IMR-90 (cell line): ENCODE measurements around the gene BANP. TPM values are rescaled to one million over a fixed set of nuclear protein-coding genes. Genes with fewer than 3 reads are reported as not detected.
"Not testable (repeated sequence)": the region's sequence is repeated elsewhere in the genome, so short reads cannot be mapped to it uniquely, and the experiment has no call there.

ENCODE experiments used
- ATAC-seq: fragments of 200-7000 bp; cut with Tn5 transposase; 2 replicates; pipeline ENCODE4 v1.9.1; 2020; ENCODE audit warnings: low read depth, mild to moderate bottlenecking, moderate library complexity
- BruUV-seq: library from RNA; stranded (reverse); fragments of 400-500 nt; replicated peaks from 2 replicates; lab custom pipeline; 2021; lab: Mats Ljungman, UMichigan
- CTCF ChIA-PET: fragments of 300-600 bp; formaldehyde crosslinking; extraction: SDS; loops from one replicate; lab custom pipeline; 2021; ENCODE audit warnings: antibody characterized with exemption; lab: Yijun Ruan, JAX
- POLR2A ChIA-PET: fragments of 300-600 bp; sonication (Branson Sonifier 250); formaldehyde crosslinking; loops from one replicate; lab custom pipeline; 2022; ENCODE audit warnings: antibody characterized with exemption; ENCODE audit not compliant: unreplicated experiment; lab: Charles Lee
- DNase-seq: peaks from one replicate; pipeline ENCODE4 v3.0.0; 2013
- H2AFZ ChIP-seq: replicated peaks from 2 replicates; pipeline ENCODE3; 2013; ENCODE audit warnings: low read length, mild to moderate bottlenecking; ENCODE audit not compliant: poor library complexity
- H2AK5ac ChIP-seq: 2 replicates; pipeline ENCODE4 v1.6.1; 2013; ENCODE audit warnings: low read depth, low read length, inconsistent platforms
- H2AK9ac ChIP-seq: replicated peaks from 2 replicates; pipeline ENCODE3; 2013; ENCODE audit warnings: mild to moderate bottlenecking, low read depth, low read length, moderate library complexity; ENCODE audit not compliant: poor library complexity
- H2BK120ac ChIP-seq: 2 replicates; pipeline ENCODE4 v1.6.1; 2013; ENCODE audit warnings: low read depth, low read length, inconsistent platforms
- H2BK15ac ChIP-seq: 3 replicates; pipeline ENCODE4 v1.6.1; 2013; ENCODE audit warnings: low read depth, low read length, inconsistent platforms
- H2BK20ac ChIP-seq: 2 replicates; pipeline ENCODE4 v1.6.1; 2013; ENCODE audit warnings: low read depth, mild to moderate bottlenecking, inconsistent platforms, low read length, moderate library complexity
- H2BK5ac ChIP-seq: 2 replicates; pipeline ENCODE4 v1.6.1; 2013; ENCODE audit warnings: mild to moderate bottlenecking, low read depth, low read length, inconsistent platforms; ENCODE audit not compliant: poor library complexity, severe bottlenecking
- H3K14ac ChIP-seq: replicated peaks from 2 replicates; pipeline ENCODE4 v1.6.1; 2013; ENCODE audit warnings: low read depth, low read length, inconsistent platforms
- H3K18ac ChIP-seq: 2 replicates; pipeline ENCODE4 v1.6.1; 2013; ENCODE audit warnings: low read depth, low read length, control low read depth
- H3K23ac ChIP-seq: 2 replicates; pipeline ENCODE4 v1.6.1; 2013; ENCODE audit warnings: low read depth, low read length, inconsistent platforms
- H3K27ac ChIP-seq: 2 replicates; pipeline ENCODE4 v1.5.1; 2013; ENCODE audit warnings: mild to moderate bottlenecking, control low read depth, low read length; ENCODE audit not compliant: insufficient read depth
- H3K27me3 ChIP-seq: 2 replicates; pipeline ENCODE4 v1.6.1; 2013; ENCODE audit warnings: low read length; ENCODE audit not compliant: control insufficient read depth, insufficient read depth
- H3K36me3 ChIP-seq: 2 replicates; pipeline ENCODE4 v1.6.1; 2013; ENCODE audit warnings: low read length, mixed read lengths; ENCODE audit not compliant: control insufficient read depth, insufficient read depth
- H3K4ac ChIP-seq: 2 replicates; pipeline ENCODE4 v1.6.1; 2013; ENCODE audit warnings: low read depth, low read length, inconsistent platforms
- H3K4me1 ChIP-seq: 2 replicates; pipeline ENCODE4 v1.6.1; 2013; ENCODE audit warnings: low read length, mixed read lengths; ENCODE audit not compliant: control insufficient read depth, insufficient read depth
- H3K4me2 ChIP-seq: 2 replicates; pipeline ENCODE4 v1.6.1; 2013; ENCODE audit warnings: low read depth, mild to moderate bottlenecking, control low read depth, low read length, moderate library complexity
- H3K4me3 ChIP-seq: 2 replicates; pipeline ENCODE4 v1.5.1; 2013; ENCODE audit warnings: low read depth, mild to moderate bottlenecking, control low read depth, low read length, moderate library complexity; ENCODE audit not compliant: insufficient read depth
- H3K56ac ChIP-seq: 2 replicates; pipeline ENCODE4 v1.6.1; 2013; ENCODE audit warnings: low read length, inconsistent platforms; ENCODE audit not compliant: insufficient read depth; ENCODE audit errors: extremely low read depth
- H3K79me1 ChIP-seq, 2 experiments: 2 replicates each; pipeline ENCODE4 v1.6.1; 2013; ENCODE audit warnings: low read length in 2 of 2, inconsistent platforms in 1 of 2, low read depth in 1 of 2
- H3K9ac ChIP-seq: 2 replicates; pipeline ENCODE4 v1.6.1; 2013; ENCODE audit warnings: low read depth, low read length, control low read depth
- H3K9me1 ChIP-seq: 2 replicates; pipeline ENCODE4 v1.6.1; 2013; ENCODE audit warnings: low read length, inconsistent platforms; ENCODE audit not compliant: insufficient read depth
- H3K9me3 ChIP-seq: 2 replicates; pipeline ENCODE4 v1.6.1; 2013; ENCODE audit warnings: low read length; ENCODE audit not compliant: control insufficient read depth, insufficient read depth
- H4K20me1 ChIP-seq: 2 replicates; pipeline ENCODE4 v1.6.1; 2013; ENCODE audit warnings: low read length, inconsistent platforms; ENCODE audit not compliant: insufficient read depth
- H4K5ac ChIP-seq: 2 replicates; pipeline ENCODE4 v1.6.1; 2013; ENCODE audit warnings: mild to moderate bottlenecking, low read depth, low read length, control low read depth
- H4K8ac ChIP-seq, 2 experiments: 2 replicates each; pipeline ENCODE4 v1.6.1; 2013; ENCODE audit warnings: low read depth in 2 of 2, low read length in 2 of 2, control low read depth in 1 of 2, inconsistent platforms in 1 of 2
- H4K91ac ChIP-seq: 2 replicates; pipeline ENCODE4 v1.6.1; 2013; ENCODE audit warnings: low read depth, low read length, inconsistent platforms; ENCODE audit not compliant: insufficient read depth
- WGBS, 2 experiments: methylation state at CpG; one replicate each; pipeline versions ENCODE4 v1.1.5 to v1.1.7; 2013; ENCODE audit warnings: missing lambda C conversion rate in 2 of 2; ENCODE audit not compliant: insufficient read length in 1 of 2; ENCODE audit errors: extremely low coverage in 2 of 2; 5-methylcytosine and 5-hydroxymethylcytosine counted together
- dilution Hi-C: fragments of 300-500 bp; cut with HindIII; formaldehyde crosslinking; loops from one replicate; pipeline ENCODE4 v1.14.3; 2018; ENCODE audit warnings: low sequenced_read_pairs; ENCODE audit not compliant: unreplicated experiment
- in situ Hi-C: fragments of 300-500 bp; cut with MboI; formaldehyde crosslinking; loops from 3 replicates; pipeline ENCODE4 v1.14.3; 2019; ENCODE audit warnings: low sequenced_read_pairs, inconsistent platforms, mixed read lengths
- intact Hi-C: fragments of 100-400 bp; cut with micrococcal nuclease; formaldehyde crosslinking; loops from 2 replicates; pipeline ENCODE4 v1.10.0; 2022
- polyA plus RNA-seq, 3 experiments: library from polyadenylated mRNA; depleted of rRNA; stranded (reverse); fragments of >200 nt; gene quantifications; 2 replicates each; pipeline ENCODE4 v1.2.3, GENCODE V29; 2012; ENCODE audit warnings: low replicate concordance in 1 of 3
- total RNA-seq: library from RNA; depleted of rRNA; stranded (reverse); fragments of >200 nt; gene quantifications from 2 replicates; pipeline ENCODE4 v1.2.3, GENCODE V29; 2012

BANP gene
- total and polyA plus RNA-seq, 2 of the 4 experiments (the other 2 are of a cell fraction) = 17.4 to 17.9 TPM

- H2AFZ ChIP-seq, H3K9ac ChIP-seq, H3K18ac ChIP-seq, H3K4me3 ChIP-seq, H3K4ac ChIP-seq, H3K79me1 ChIP-seq, CTCF ChIA-PET, H4K20me1 ChIP-seq, intact Hi-C loops, H3K9me3 ChIP-seq, H3K27ac ChIP-seq, H4K91ac ChIP-seq, H4K8ac ChIP-seq, H3K14ac ChIP-seq, H2BK20ac ChIP-seq, H3K23ac ChIP-seq, H2BK120ac ChIP-seq, in situ Hi-C loops, H3K27me3 ChIP-seq, H4K5ac ChIP-seq, H2BK15ac ChIP-seq, dilution Hi-C loops, H3K4me1 ChIP-seq, BruUV-seq, H3K4me2 ChIP-seq, POLR2A ChIA-PET, H2BK5ac ChIP-seq, H2AK5ac ChIP-seq, ATAC-seq, H3K56ac ChIP-seq, H3K9me1 ChIP-seq, H2AK9ac ChIP-seq, DNase-seq: not testable (repeated sequence)
- WGBS, 2 experiments = 100% methylated on average over 2 of the region's 8 CpGs; no CpG with 5 or more reads in 1 of the 2 experiments
- H3K36me3 ChIP-seq = peaks cover 14% of the 10 kb centered on the region
Measured at GRCh38 chr16:88043208-88043910, 92.1 kb downstream of the BANP start.

- H3K18ac ChIP-seq, H2AFZ ChIP-seq, H3K14ac ChIP-seq, H4K20me1 ChIP-seq, H3K56ac ChIP-seq, in situ Hi-C loops, H2BK15ac ChIP-seq, CTCF ChIA-PET, H3K27me3 ChIP-seq, dilution Hi-C loops, H2BK20ac ChIP-seq, ATAC-seq, H2BK5ac ChIP-seq, H3K4me2 ChIP-seq, intact Hi-C loops, H2AK5ac ChIP-seq, H3K23ac ChIP-seq, BruUV-seq, H3K9me1 ChIP-seq, H4K5ac ChIP-seq, H2BK120ac ChIP-seq, H3K79me1 ChIP-seq, H4K8ac ChIP-seq, H3K9ac ChIP-seq, DNase-seq, H3K4ac ChIP-seq, POLR2A ChIA-PET, H3K4me3 ChIP-seq, H3K4me1 ChIP-seq, H4K91ac ChIP-seq, H3K9me3 ChIP-seq, H2AK9ac ChIP-seq, H3K27ac ChIP-seq: not testable (repeated sequence)
- WGBS, 2 experiments = 96% methylated on average over 4 of the region's 14 CpGs; no CpG with 5 or more reads in 1 of the 2 experiments
- H3K36me3 ChIP-seq = peaks cover 14% of the 10 kb centered on the region
Measured at GRCh38 chr16:88044121-88044581, 92.9 kb downstream of the BANP start.
